HG03442 (cell line): ENCODE results near the gene ALG1.
"Not testable (repeated sequence)": the region's sequence is repeated elsewhere in the genome, so short reads cannot be mapped to it uniquely, and the experiment has no call there.

Source experiments
- ATAC-seq: cut with Tn5 transposase; IDR thresholded peaks from one replicate; pipeline ENCODE4 v1.9.1; 2021; ENCODE audit warnings: mild to moderate bottlenecking, moderate library complexity; ENCODE audit not compliant: unreplicated experiment

The ALG1 gene

GRCh38 chr16:5072334-5073278 is 963 bp downstream of the ALG1 start:
- ATAC-seq: no peak

- no peak for ATAC-seq
Measured at GRCh38 chr16:5073279-5073629, 1.6 kb downstream of the ALG1 start.

- not testable (repeated sequence) for ATAC-seq
Measured at GRCh38 chr16:5073771-5074170, 2.1 kb downstream of the ALG1 start.

- no peak for ATAC-seq
Measured at GRCh38 chr16:5075637-5076036, 4.0 kb downstream of the ALG1 start.

- no peak for ATAC-seq
Measured at GRCh38 chr16:5077304-5077703, 5.7 kb downstream of the ALG1 start.

- no peak for ATAC-seq
Measured at GRCh38 chr16:5078626-5079025, 7.0 kb downstream of the ALG1 start.

GRCh38 chr16:5080461-5080860 is 8.8 kb downstream of the ALG1 start:
- ATAC-seq: not testable (repeated sequence)

- ATAC-seq: not testable (repeated sequence)
Measured at GRCh38 chr16:5080996-5081395, 9.4 kb downstream of the ALG1 start.

- ATAC-seq: not testable (repeated sequence)
Measured at GRCh38 chr16:5083646-5084045, 12.0 kb downstream of the ALG1 start.

GRCh38 chr16:5084099-5084731 is 12.6 kb downstream of the ALG1 start:
- not testable (repeated sequence) for ATAC-seq

GRCh38 chr16:5084802-5085201 is 13.2 kb downstream of the ALG1 start:
- ATAC-seq: not testable (repeated sequence)

GRCh38 chr16:5085716-5086115 is 14.1 kb downstream of the ALG1 start:
- not testable (repeated sequence) for ATAC-seq

- ATAC-seq: not testable (repeated sequence)
Measured at GRCh38 chr16:5088086-5088790, 16.6 kb downstream of the ALG1 start.

- ATAC-seq: not testable (repeated sequence)
Measured at GRCh38 chr16:5088936-5089335, 17.3 kb downstream of the ALG1 start.

- not testable (repeated sequence) for ATAC-seq
Measured at GRCh38 chr16:5089911-5090555, 18.4 kb downstream of the ALG1 start.

GRCh38 chr16:5090592-5090991 is 18.9 kb downstream of the ALG1 start:
- not testable (repeated sequence) for ATAC-seq

- ATAC-seq: not testable (repeated sequence)
Measured at GRCh38 chr16:5093081-5093480, 21.4 kb downstream of the ALG1 start.

- ATAC-seq: not testable (repeated sequence)
Measured at GRCh38 chr16:5093746-5094145, 22.1 kb downstream of the ALG1 start.

- ATAC-seq: not testable (repeated sequence)
Measured at GRCh38 chr16:5095145-5095830, 23.6 kb downstream of the ALG1 start.

GRCh38 chr16:5096437-5097060 is 24.9 kb downstream of the ALG1 start:
- not testable (repeated sequence) for ATAC-seq
